HepG2 (cell line): ENCODE measurements around the gene PIP5K1C. TPM values are rescaled to one million over a fixed set of nuclear protein-coding genes. Genes with fewer than 3 reads are reported as not detected.

Experiments used
- AKAP8 ChIP-seq: sonication (generic); formaldehyde crosslinking; IDR thresholded peaks from 2 replicates; pipeline ENCODE4 v1.5.1; 2020; ENCODE audit warnings: mild to moderate bottlenecking, missing genetic modification reagents
- CTCF ChIP-seq: sonication (generic); formaldehyde crosslinking; IDR thresholded peaks from 2 replicates; pipeline ENCODE4 v1.5.0; 2020; ENCODE audit warnings: mild to moderate bottlenecking, missing genetic modification reagents, moderate library complexity
- DMTF1 ChIP-seq: sonication (generic); formaldehyde crosslinking; IDR thresholded peaks from 2 replicates; pipeline ENCODE4 v1.4.0; 2020; ENCODE audit warnings: mild to moderate bottlenecking, missing genetic modification reagents
- GABPB1 ChIP-seq: IDR thresholded peaks from 2 replicates; pipeline ENCODE4 v1.6.1; 2016; ENCODE audit warnings: mild to moderate bottlenecking, missing genetic modification reagents, moderate library complexity, missing compliant biosample characterization
- GPBP1L1 ChIP-seq: sonication (generic); formaldehyde crosslinking; IDR thresholded peaks from 2 replicates; pipeline ENCODE4 v1.5.0; 2020; ENCODE audit warnings: mild to moderate bottlenecking, missing genetic modification reagents
- NR2F1 ChIP-seq, 2 experiments: fragments of 450-650 bp in 1 of 2; formaldehyde crosslinking in 1 of 2; IDR thresholded peaks; 2 replicates each; pipeline versions ENCODE4 v1.5.0 to v1.6.1; 2016 to 2020; ENCODE audit warnings: mild to moderate bottlenecking in 1 of 2, missing compliant biosample characterization in 1 of 2, missing genetic modification reagents in 1 of 2, moderate library complexity in 1 of 2
- NRL ChIP-seq: sonication (generic); formaldehyde crosslinking; IDR thresholded peaks from 2 replicates; pipeline ENCODE4 v1.5.0; 2020; ENCODE audit warnings: missing genetic modification reagents, mild to moderate bottlenecking, moderate library complexity, borderline replicate concordance
- PBX3 ChIP-seq: sonication (generic); formaldehyde crosslinking; IDR thresholded peaks from 2 replicates; pipeline ENCODE4 v1.8.1; 2023; ENCODE audit warnings: missing genetic modification reagents, inconsistent platforms, borderline replicate concordance
- PLRG1 ChIP-seq: fragments of 450-650 bp; conservative IDR thresholded peaks from 2 replicates; pipeline ENCODE4 v1.6.1; 2016
- ZNF230 ChIP-seq: sonication (generic); formaldehyde crosslinking; IDR thresholded peaks from 2 replicates; pipeline ENCODE4 v1.4.0; 2020; ENCODE audit warnings: mild to moderate bottlenecking, missing genetic modification reagents
- ZNF34 ChIP-seq: sonication (generic); formaldehyde crosslinking; IDR thresholded peaks from 2 replicates; pipeline ENCODE4 v1.4.0; 2020; ENCODE audit warnings: mild to moderate bottlenecking, missing genetic modification reagents, borderline replicate concordance
- ZNF354B ChIP-seq: sonication (generic); formaldehyde crosslinking; IDR thresholded peaks from 2 replicates; pipeline ENCODE4 v1.8.0; 2022; ENCODE audit warnings: mild to moderate bottlenecking, missing genetic modification reagents
- ZNF484 ChIP-seq: sonication (generic); formaldehyde crosslinking; IDR thresholded peaks from 2 replicates; pipeline ENCODE4 v1.5.1; 2020; ENCODE audit warnings: mild to moderate bottlenecking, low read depth, missing genetic modification reagents, borderline replicate concordance
- ZNF800 ChIP-seq: sonication (generic); formaldehyde crosslinking; IDR thresholded peaks from 2 replicates; pipeline ENCODE4 v1.4.0; 2020; ENCODE audit warnings: missing genetic modification reagents
- ZNF850 ChIP-seq: sonication (generic); formaldehyde crosslinking; conservative IDR thresholded peaks from 2 replicates; pipeline ENCODE4 v1.9.0; 2021; ENCODE audit warnings: mild to moderate bottlenecking, missing genetic modification reagents
- ZNF878 ChIP-seq: sonication (generic); formaldehyde crosslinking; IDR thresholded peaks from 2 replicates; pipeline ENCODE4 v1.8.1; 2023; ENCODE audit warnings: mild to moderate bottlenecking, missing genetic modification reagents, moderate library complexity
- polyA plus RNA-seq, 8 experiments: library from polyadenylated mRNA; depleted of rRNA in 3 of 8; stranded (reverse) in 7 of 8; unstranded in 1 of 8; fragments of >200 nt; fragmentation: Illumina TruSeq in 4 of 8; extraction: Trizol in 4 of 8; gene quantifications; 2 replicates each; pipeline versions ENCODE4 v1.2.1 to v1.2.3, GENCODE V29; 2011 to 2016; ENCODE audit warnings: low read depth in 4 of 8, missing spikeins in 1 of 8, mixed read lengths in 1 of 8; ENCODE audit not compliant: insufficient read depth in 1 of 8
- total RNA-seq, 5 experiments: library from RNA; depleted of rRNA; stranded (reverse); fragments of >200 nt; fragmentation: Illumina TruSeq; extraction: Trizol; gene quantifications; 2 replicates each; pipeline ENCODE4 v1.2.3, GENCODE V29; 2016; ENCODE audit warnings: low read depth in 1 of 5

PIP5K1C gene
- total and polyA plus RNA-seq, 2 of the 13 experiments (the other 11 are each of a cell fraction or from before 2014, with no cell fraction given), result 3.6 to 4.3 TPM

GRCh38 chr19:3626473-3627350 lies 73.6 kb downstream of the PIP5K1C start, which contains the start of gene CACTIN (continued):
- TF ChIP-seq NR2F1 (CRISPR knock-in tag; IDR thresholded peaks at IDR 0.05), result no peak
- TF ChIP-seq ZNF850 (CRISPR knock-in tag), result no peak
- TF ChIP-seq ZNF800 (CRISPR knock-in tag), result no peak
- TF ChIP-seq ZNF878 (CRISPR knock-in tag), result 0 out of 2 replicates have a peak, but pooled peaks have one; percentile 47
- TF ChIP-seq ZNF34 (CRISPR knock-in tag), result no peak
- TF ChIP-seq AKAP8, result peak; percentile 73; the same call in 1 of the 2 replicates
- no peak for TF ChIP-seq PBX3 (CRISPR knock-in tag)
- TF ChIP-seq ZNF230 (CRISPR knock-in tag), result 0 out of 2 replicates have a peak, but pooled peaks have one; percentile 34
- TF ChIP-seq ZNF354B (CRISPR knock-in tag), result 0 out of 2 replicates have a peak, but pooled peaks have one; percentile 19
- TF ChIP-seq GPBP1L1, result no peak
- TF ChIP-seq GABPB1 (CRISPR knock-in tag), result peak; percentile 90
- no peak for TF ChIP-seq PLRG1
- 0 out of 2 replicates have a peak, but pooled peaks have one; percentile 25 for TF ChIP-seq CTCF (CRISPR knock-in tag)
- no peak for TF ChIP-seq ZNF484 (CRISPR knock-in tag)
- no peak for TF ChIP-seq DMTF1 (CRISPR knock-in tag)
- TF ChIP-seq NRL, result peak; percentile 67
